HepG2 (cell line): ENCODE results near the gene PJA2. TPM values are rescaled to one million over a fixed set of nuclear protein-coding genes. Genes with fewer than 3 reads are reported as not detected.

Source experiments
- ATF2 ChIP-seq: sonication (generic); formaldehyde crosslinking; IDR thresholded peaks from 2 replicates; pipeline ENCODE4 v1.4.0; 2020; ENCODE audit warnings: missing genetic modification reagents
- CREM ChIP-seq, 2 experiments: sonication (generic) in 1 of 2; formaldehyde crosslinking in 1 of 2; IDR thresholded peaks; 2 replicates each; pipeline versions ENCODE4 v1.4.0 to v1.6.1; 2016 to 2020; ENCODE audit warnings: antibody characterized with exemption in 1 of 2, mild to moderate bottlenecking in 1 of 2, missing genetic modification reagents in 1 of 2
- GPBP1L1 ChIP-seq: sonication (generic); formaldehyde crosslinking; IDR thresholded peaks from 2 replicates; pipeline ENCODE4 v1.5.0; 2020; ENCODE audit warnings: mild to moderate bottlenecking, missing genetic modification reagents
- MTA3 ChIP-seq: sonication (generic); formaldehyde crosslinking; IDR thresholded peaks from 2 replicates; pipeline ENCODE4 v1.4.0; 2020; ENCODE audit warnings: missing genetic modification reagents
- PAX8 ChIP-seq: sonication (generic); formaldehyde crosslinking; IDR thresholded peaks from 2 replicates; pipeline ENCODE4 v1.8.0; 2022; ENCODE audit warnings: mild to moderate bottlenecking, missing genetic modification reagents, borderline replicate concordance
- PRPF4 ChIP-seq: fragments of 200-400 bp; formaldehyde crosslinking; IDR thresholded peaks from 2 replicates; pipeline ENCODE4 v1.6.1; 2016; ENCODE audit warnings: low read length, low read depth; ENCODE audit not compliant: poor library complexity, severe bottlenecking
- RFXANK ChIP-seq: IDR thresholded peaks from 2 replicates; pipeline ENCODE4 v1.6.1; 2016
- ZKSCAN5 ChIP-seq: sonication (generic); formaldehyde crosslinking; IDR thresholded peaks from 2 replicates; pipeline ENCODE4 v1.5.1; 2020; ENCODE audit warnings: mild to moderate bottlenecking, missing genetic modification reagents
- ZNF44 ChIP-seq: sonication (generic); formaldehyde crosslinking; IDR thresholded peaks from 2 replicates; pipeline ENCODE4 v1.5.1; 2020; ENCODE audit warnings: mild to moderate bottlenecking, missing genetic modification reagents
- ZNF530 ChIP-seq: sonication (generic); formaldehyde crosslinking; IDR thresholded peaks from 2 replicates; pipeline ENCODE4 v1.5.0; 2020; ENCODE audit warnings: low read depth, mild to moderate bottlenecking, missing genetic modification reagents
- ZNF747 ChIP-seq: sonication (generic); formaldehyde crosslinking; IDR thresholded peaks from 2 replicates; pipeline ENCODE4 v1.8.1; 2023; ENCODE audit warnings: missing genetic modification reagents, mild to moderate bottlenecking, borderline replicate concordance
- ZNF800 ChIP-seq: sonication (generic); formaldehyde crosslinking; IDR thresholded peaks from 2 replicates; pipeline ENCODE4 v1.4.0; 2020; ENCODE audit warnings: missing genetic modification reagents
- ZNF83 ChIP-seq: sonication (generic); formaldehyde crosslinking; IDR thresholded peaks from 2 replicates; pipeline ENCODE4 v1.4.0; 2020; ENCODE audit warnings: missing genetic modification reagents, mild to moderate bottlenecking, borderline replicate concordance
- polyA plus RNA-seq, 8 experiments: library from polyadenylated mRNA; depleted of rRNA in 3 of 8; stranded (reverse) in 7 of 8; unstranded in 1 of 8; fragments of >200 nt; fragmentation: Illumina TruSeq in 4 of 8; extraction: Trizol in 4 of 8; gene quantifications; 2 replicates each; pipeline versions ENCODE4 v1.2.1 to v1.2.3, GENCODE V29; 2011 to 2016; ENCODE audit warnings: low read depth in 4 of 8, missing spikeins in 1 of 8, mixed read lengths in 1 of 8; ENCODE audit not compliant: insufficient read depth in 1 of 8
- total RNA-seq, 5 experiments: library from RNA; depleted of rRNA; stranded (reverse); fragments of >200 nt; fragmentation: Illumina TruSeq; extraction: Trizol; gene quantifications; 2 replicates each; pipeline ENCODE4 v1.2.3, GENCODE V29; 2016; ENCODE audit warnings: low read depth in 1 of 5
- TF ChIP-seq, protein P1 (sequence below): sonication (generic); formaldehyde crosslinking; IDR thresholded peaks from 2 replicates; pipeline ENCODE4 v1.5.1; 2020; ENCODE audit warnings: mild to moderate bottlenecking, missing genetic modification reagents, moderate library complexity
- TF ChIP-seq, protein P2 (sequence below): sonication (generic); formaldehyde crosslinking; IDR thresholded peaks from 2 replicates; pipeline ENCODE4 v1.4.0; 2020; ENCODE audit warnings: missing genetic modification reagents

PJA2 gene
- total and polyA plus RNA-seq, 2 of the 13 experiments (the other 11 are each of a cell fraction or from before 2014, with no cell fraction given): 39.4 to 41.4 TPM

- TF ChIP-seq, protein P1, sequence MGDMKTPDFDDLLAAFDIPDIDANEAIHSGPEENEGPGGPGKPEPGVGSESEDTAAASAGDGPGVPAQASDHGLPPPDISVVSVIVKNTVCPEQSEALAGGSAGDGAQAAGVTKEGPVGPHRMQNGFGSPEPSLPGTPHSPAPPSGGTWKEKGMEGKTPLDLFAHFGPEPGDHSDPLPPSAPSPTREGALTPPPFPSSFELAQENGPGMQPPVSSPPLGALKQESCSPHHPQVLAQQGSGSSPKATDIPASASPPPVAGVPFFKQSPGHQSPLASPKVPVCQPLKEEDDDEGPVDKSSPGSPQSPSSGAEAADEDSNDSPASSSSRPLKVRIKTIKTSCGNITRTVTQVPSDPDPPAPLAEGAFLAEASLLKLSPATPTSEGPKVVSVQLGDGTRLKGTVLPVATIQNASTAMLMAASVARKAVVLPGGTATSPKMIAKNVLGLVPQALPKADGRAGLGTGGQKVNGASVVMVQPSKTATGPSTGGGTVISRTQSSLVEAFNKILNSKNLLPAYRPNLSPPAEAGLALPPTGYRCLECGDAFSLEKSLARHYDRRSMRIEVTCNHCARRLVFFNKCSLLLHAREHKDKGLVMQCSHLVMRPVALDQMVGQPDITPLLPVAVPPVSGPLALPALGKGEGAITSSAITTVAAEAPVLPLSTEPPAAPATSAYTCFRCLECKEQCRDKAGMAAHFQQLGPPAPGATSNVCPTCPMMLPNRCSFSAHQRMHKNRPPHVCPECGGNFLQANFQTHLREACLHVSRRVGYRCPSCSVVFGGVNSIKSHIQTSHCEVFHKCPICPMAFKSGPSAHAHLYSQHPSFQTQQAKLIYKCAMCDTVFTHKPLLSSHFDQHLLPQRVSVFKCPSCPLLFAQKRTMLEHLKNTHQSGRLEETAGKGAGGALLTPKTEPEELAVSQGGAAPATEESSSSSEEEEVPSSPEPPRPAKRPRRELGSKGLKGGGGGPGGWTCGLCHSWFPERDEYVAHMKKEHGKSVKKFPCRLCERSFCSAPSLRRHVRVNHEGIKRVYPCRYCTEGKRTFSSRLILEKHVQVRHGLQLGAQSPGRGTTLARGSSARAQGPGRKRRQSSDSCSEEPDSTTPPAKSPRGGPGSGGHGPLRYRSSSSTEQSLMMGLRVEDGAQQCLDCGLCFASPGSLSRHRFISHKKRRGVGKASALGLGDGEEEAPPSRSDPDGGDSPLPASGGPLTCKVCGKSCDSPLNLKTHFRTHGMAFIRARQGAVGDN: peak; percentile 59
- peak; percentile 8; the same call in 1 of the 2 replicates for TF ChIP-seq ZNF747 (CRISPR knock-in tag)
- no peak for TF ChIP-seq ZNF530 (CRISPR knock-in tag)
- no peak for TF ChIP-seq GPBP1L1 (CRISPR knock-in tag)
- no peak for TF ChIP-seq ZNF83 (CRISPR knock-in tag)
- TF ChIP-seq, protein P2, sequence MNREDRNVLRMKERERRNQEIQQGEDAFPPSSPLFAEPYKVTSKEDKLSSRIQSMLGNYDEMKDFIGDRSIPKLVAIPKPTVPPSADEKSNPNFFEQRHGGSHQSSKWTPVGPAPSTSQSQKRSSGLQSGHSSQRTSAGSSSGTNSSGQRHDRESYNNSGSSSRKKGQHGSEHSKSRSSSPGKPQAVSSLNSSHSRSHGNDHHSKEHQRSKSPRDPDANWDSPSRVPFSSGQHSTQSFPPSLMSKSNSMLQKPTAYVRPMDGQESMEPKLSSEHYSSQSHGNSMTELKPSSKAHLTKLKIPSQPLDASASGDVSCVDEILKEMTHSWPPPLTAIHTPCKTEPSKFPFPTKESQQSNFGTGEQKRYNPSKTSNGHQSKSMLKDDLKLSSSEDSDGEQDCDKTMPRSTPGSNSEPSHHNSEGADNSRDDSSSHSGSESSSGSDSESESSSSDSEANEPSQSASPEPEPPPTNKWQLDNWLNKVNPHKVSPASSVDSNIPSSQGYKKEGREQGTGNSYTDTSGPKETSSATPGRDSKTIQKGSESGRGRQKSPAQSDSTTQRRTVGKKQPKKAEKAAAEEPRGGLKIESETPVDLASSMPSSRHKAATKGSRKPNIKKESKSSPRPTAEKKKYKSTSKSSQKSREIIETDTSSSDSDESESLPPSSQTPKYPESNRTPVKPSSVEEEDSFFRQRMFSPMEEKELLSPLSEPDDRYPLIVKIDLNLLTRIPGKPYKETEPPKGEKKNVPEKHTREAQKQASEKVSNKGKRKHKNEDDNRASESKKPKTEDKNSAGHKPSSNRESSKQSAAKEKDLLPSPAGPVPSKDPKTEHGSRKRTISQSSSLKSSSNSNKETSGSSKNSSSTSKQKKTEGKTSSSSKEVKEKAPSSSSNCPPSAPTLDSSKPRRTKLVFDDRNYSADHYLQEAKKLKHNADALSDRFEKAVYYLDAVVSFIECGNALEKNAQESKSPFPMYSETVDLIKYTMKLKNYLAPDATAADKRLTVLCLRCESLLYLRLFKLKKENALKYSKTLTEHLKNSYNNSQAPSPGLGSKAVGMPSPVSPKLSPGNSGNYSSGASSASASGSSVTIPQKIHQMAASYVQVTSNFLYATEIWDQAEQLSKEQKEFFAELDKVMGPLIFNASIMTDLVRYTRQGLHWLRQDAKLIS (CRISPR knock-in tag): no peak
- peak; percentile 67 for TF ChIP-seq CREM (IDR thresholded peaks at IDR 0.05)
- TF ChIP-seq CREM (CRISPR knock-in tag; IDR thresholded peaks at IDR 0.05): no peak
- no peak for TF ChIP-seq MTA3 (CRISPR knock-in tag)
- TF ChIP-seq ATF2: no peak
- no peak for TF ChIP-seq PRPF4
- no peak for TF ChIP-seq ZNF800
- TF ChIP-seq PAX8 (CRISPR knock-in tag): no peak
- no peak for TF ChIP-seq ZKSCAN5 (CRISPR knock-in tag)
- peak; percentile 98 for TF ChIP-seq RFXANK (CRISPR knock-in tag)
- TF ChIP-seq ZNF44 (CRISPR knock-in tag): no peak
Measured at GRCh38 chr5:109409844-109410388, at the start of gene PJA2 (continued).
